ENCODE measurements around the gene GAB3.

GRCh38 chrX:154714925-154715324 is 36.0 kb downstream of the GAB3 start:
- no peak for TF ChIP-seq POLR2AphosphoS5 (IDR thresholded peaks at IDR 0.05)
- TF ChIP-seq POLR2A (IDR thresholded peaks at IDR 0.05), result no peak

All from gastroesophageal sphincter (tissue), 2 donors.